WI38 (cell line): ENCODE data around the gene LOX.

Experiments
- H3K4me3 ChIP-seq: 2 replicates; pipeline ENCODE4 v1.5.1; 2011; ENCODE audit warnings: low read depth, mild to moderate bottlenecking, control low read depth, low read length
- CTCF ChIP-seq: IDR thresholded peaks from 2 replicates; pipeline ENCODE4 v1.5.1; 2012; ENCODE audit warnings: low read depth, mild to moderate bottlenecking, control low read depth, low read length

LOX gene

DNA sequence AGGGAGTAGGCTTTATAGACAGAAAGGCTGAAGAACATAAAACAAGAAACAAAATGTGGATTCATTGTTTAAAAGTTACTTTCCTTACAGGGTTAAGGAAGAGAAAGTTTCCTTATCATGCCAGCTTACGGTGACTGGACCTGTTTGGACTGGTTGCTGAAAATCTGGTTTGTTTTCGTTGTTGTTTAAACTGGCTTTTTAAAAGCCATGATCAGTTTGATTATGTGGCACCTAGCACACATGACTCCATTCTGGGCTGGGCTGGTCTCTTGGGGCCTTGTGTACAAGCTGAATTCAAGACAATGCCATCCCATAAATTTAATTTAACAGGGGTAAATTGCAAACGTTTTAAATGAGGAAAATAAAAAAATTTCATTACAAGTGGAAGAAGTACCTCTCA lies 32.9 kb upstream of the LOX start:
- TF ChIP-seq CTCF: no peak
- H3K4me3 ChIP-seq: no peak overlapping the region

GRCh38 chr5:122107016-122107415 lies 29.0 kb upstream of the LOX start:
- H3K4me3 ChIP-seq: no peak overlapping the region
- TF ChIP-seq CTCF: no peak

- no peak for TF ChIP-seq CTCF
Observed at GRCh38 chr5:122105909-122106308, 27.9 kb upstream of the LOX start.

DNA sequence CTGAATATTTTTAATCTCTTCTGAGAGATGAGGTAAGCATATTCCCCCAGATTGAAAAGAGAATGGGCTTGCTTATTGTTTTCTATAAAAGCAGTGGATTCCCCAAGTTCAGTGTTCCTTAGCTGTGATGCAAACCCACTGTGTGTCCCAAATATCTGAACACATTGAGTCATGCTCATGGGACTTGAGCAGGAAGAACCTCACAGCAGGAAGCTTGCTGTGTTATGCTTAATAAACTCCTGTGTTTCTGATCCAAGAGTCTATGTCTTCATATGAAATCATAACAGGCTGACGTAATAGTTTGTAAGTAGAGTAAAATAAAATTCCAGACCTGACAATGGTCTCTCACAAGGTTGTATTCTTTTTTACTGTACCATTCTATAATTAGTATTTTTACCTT lies 24.8 kb upstream of the LOX start:
- no peak for TF ChIP-seq CTCF
- no peak overlapping the region for H3K4me3 ChIP-seq

More at GRCh38 chr5:122105909-122106308, 27.9 kb upstream of the LOX start:
- H3K4me3 ChIP-seq: no peak overlapping the region

- H3K4me3 ChIP-seq: no peak overlapping the region
- TF ChIP-seq CTCF: peak; percentile 38; the same call in 1 of the 2 replicates
Observed at GRCh38 chr5:122101636-122102285, 23.7 kb upstream of the LOX start.

GRCh38 chr5:122099060-122099790 lies 21.2 kb upstream of the LOX start:
- H3K4me3 ChIP-seq: no peak overlapping the region
- no peak for TF ChIP-seq CTCF

DNA sequence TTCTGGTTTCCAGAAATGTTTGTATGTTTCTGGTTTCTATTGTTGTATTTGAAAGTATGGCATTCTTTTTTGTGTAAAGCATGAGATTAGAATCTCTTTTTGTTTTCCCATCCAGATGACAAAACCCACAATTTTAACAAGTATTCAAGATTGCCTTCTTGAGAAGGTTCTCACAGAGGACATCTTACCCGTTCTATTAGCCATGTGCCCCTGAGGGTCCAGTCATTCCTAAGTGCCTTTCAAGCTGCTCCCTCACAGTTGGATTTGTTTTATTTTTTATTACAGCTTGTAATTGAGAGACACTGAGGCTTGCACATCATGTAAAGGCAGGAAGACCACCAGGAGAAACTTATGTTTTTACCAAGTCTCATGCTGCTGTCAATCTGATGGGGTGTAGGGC lies 19.3 kb upstream of the LOX start:
- TF ChIP-seq CTCF: no peak
- H3K4me3 ChIP-seq: no peak overlapping the region
